Nephron (organoid): ENCODE measurements around the gene PRR7.

Experiments
- H3K27ac Mint-ChIP-seq, 3 experiments: 2 replicates each; pipeline ENCODE4 v1.8.0; 2020; ENCODE audit warnings: mixed read lengths in 3 of 3, mild to moderate bottlenecking in 2 of 3, moderate library complexity in 1 of 3
- H3K27me3 Mint-ChIP-seq: 2 replicates; pipeline ENCODE4 v1.8.0; 2021; ENCODE audit warnings: low read depth, mild to moderate bottlenecking, moderate library complexity, mixed read lengths
- H3K36me3 Mint-ChIP-seq: 2 replicates; pipeline ENCODE4 v1.8.0; 2020; ENCODE audit warnings: low read depth, mixed read lengths
- H3K4me1 Mint-ChIP-seq: 2 replicates; pipeline ENCODE4 v1.8.0; 2020; ENCODE audit warnings: mixed read lengths
- H3K4me3 Mint-ChIP-seq, 3 experiments: 2 replicates each; pipeline ENCODE4 v1.8.0; 2020; ENCODE audit warnings: mild to moderate bottlenecking in 3 of 3, mixed read lengths in 3 of 3, moderate library complexity in 2 of 3
- H3K9me3 Mint-ChIP-seq: 2 replicates; pipeline ENCODE4 v1.8.0; 2020; ENCODE audit warnings: mixed read lengths
- CTCF ChIP-seq, 3 experiments: fragments of 200-600 bp; sonication (generic); IDR thresholded peaks; one replicate each; pipeline ENCODE4 v1.5.0; 2021; ENCODE audit warnings: antibody characterized with exemption in 3 of 3; ENCODE audit not compliant: unreplicated experiment in 3 of 3

The PRR7 gene

GRCh38 chr5:177403792-177404640 lies 42.6 kb upstream of the PRR7 start:
- peaks cover 11% of the 10 kb centered on the region for H3K4me1 Mint-ChIP-seq
- H3K36me3 Mint-ChIP-seq, result no peaks in the 10 kb centered on the region
- no peaks in the 10 kb centered on the region for H3K9me3 Mint-ChIP-seq
- H3K27ac Mint-ChIP-seq, result no peak overlapping the region
- H3K27me3 Mint-ChIP-seq, result peaks cover 62% of the 10 kb centered on the region
- peak; percentile 53 to 66 (median 58) for TF ChIP-seq CTCF (IDR thresholded peaks at IDR 0.05; ENCODE audit: unreplicated experiment in 3 of 3)
- H3K4me3 Mint-ChIP-seq, result peak overlapping the region; percentile 85 to 87 (median 86)

GRCh38 chr5:177404641-177405179 lies 41.9 kb upstream of the PRR7 start:
- H3K4me3 Mint-ChIP-seq, result peak overlapping the region; percentile 73 to 81 (median 75)
- H3K4me1 Mint-ChIP-seq, result peaks cover 11% of the 10 kb centered on the region
- TF ChIP-seq CTCF (IDR thresholded peaks at IDR 0.05; ENCODE audit: unreplicated experiment in 3 of 3), result no peak
- no peaks in the 10 kb centered on the region for H3K9me3 Mint-ChIP-seq
- H3K36me3 Mint-ChIP-seq, result no peaks in the 10 kb centered on the region
- peaks cover 68% of the 10 kb centered on the region for H3K27me3 Mint-ChIP-seq
- H3K27ac Mint-ChIP-seq, result no peak overlapping the region

GRCh38 chr5:177405312-177405711 lies 41.3 kb upstream of the PRR7 start:
- Mint-ChIP-seq H3K4me3 (peak overlapping the region; percentile 73 to 81 (median 75)), H3K36me3 (no peaks in the 10 kb centered on the region), H3K27me3 (peaks cover 68% of the 10 kb centered on the region), H3K4me1 (peaks cover 11% of the 10 kb centered on the region), H3K27ac (no peak overlapping the region), H3K9me3 (no peaks in the 10 kb centered on the region)
- TF ChIP-seq CTCF (IDR thresholded peaks at IDR 0.05; ENCODE audit: unreplicated experiment in 3 of 3), result no peak

- Mint-ChIP-seq H3K36me3 (no peaks in the 10 kb centered on the region), H3K27me3 (peaks cover 68% of the 10 kb centered on the region), H3K4me1 (peaks cover 11% of the 10 kb centered on the region), H3K4me3 (no peak overlapping the region), H3K27ac (no peak overlapping the region), H3K9me3 (no peaks in the 10 kb centered on the region)
- TF ChIP-seq CTCF (IDR thresholded peaks at IDR 0.05; ENCODE audit: unreplicated experiment in 3 of 3), result no peak
Observed at GRCh38 chr5:177405805-177406204, 40.8 kb upstream of the PRR7 start.

GRCh38 chr5:177409043-177409801 lies 37.4 kb upstream of the PRR7 start, which contains the start of gene F12:
Gene F12 (minus strand): TSS chr5:177409564. CDS start chr5:177409527, 37 bp downstream.
- Mint-ChIP-seq H3K4me3 (no peak within 1 kb of the TSS), H3K27me3 (peaks cover 51% of the 10 kb centered on the region), H3K27ac (no peak within 1 kb of the TSS), H3K4me1 (peaks cover 4% of the 10 kb centered on the region), H3K36me3 (no peaks in the 10 kb centered on the region), H3K9me3 (no peaks in the 10 kb centered on the region)
- no peak for TF ChIP-seq CTCF (IDR thresholded peaks at IDR 0.05; ENCODE audit: unreplicated experiment in 3 of 3)
